ENCODE results near the gene MBL2.

Gene MBL2

DNA sequence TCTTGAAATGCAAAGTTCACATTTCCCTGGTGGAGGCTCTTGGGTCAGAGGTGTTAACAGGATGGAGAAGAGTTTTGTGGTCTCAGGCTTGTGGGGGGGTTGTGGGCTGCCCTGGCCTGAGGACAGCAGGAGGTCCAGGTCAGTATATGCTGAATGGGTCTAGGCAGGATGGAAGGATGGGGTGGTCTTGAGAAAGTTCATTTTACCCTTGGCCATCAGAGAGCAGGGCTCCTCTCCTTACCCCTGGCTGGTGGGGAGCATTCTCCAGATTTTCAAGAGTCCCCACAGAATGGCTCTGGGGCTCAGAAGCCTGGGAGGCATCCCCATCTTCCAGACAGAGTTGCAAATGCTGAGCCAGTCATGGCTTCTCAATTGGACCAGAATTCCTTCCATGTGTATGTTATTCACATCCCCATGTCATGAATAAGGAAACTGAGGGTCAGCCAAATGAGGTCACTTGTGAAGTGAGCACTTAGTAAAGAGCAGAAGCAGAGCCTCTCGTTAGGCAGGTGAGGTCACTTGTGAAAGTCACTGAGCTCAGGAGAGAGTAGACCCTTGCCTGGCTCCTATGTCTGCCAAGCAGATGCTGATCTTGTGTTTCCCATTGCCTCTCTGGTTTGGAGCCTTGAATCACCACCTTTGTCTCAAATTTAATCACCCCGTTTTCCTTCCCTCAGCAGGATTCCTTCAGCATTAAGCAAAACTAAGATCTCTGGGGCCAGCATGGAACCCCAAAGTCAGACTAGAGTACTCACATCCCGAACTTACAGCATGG is 33.0 kb downstream of the MBL2 start:
- DNase-seq, result no peak

DNA sequence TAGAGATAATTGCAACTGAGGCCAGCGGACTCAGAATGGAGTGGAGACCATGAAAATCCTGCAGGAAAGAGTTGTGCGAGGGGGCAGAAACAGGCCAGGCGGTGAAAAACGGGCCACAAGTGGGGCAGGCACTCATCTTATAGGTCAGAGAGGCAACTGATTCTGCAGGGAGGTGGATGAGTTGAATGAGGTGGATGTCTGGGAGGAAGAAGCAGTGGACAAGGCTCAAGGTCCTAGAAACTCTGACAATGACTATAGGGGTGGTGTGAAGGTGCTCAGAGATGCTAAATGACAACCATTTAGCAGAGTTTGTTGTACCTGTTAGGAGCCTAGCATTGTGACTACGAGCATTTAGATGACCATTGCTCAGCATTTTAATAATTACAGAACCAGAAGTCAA is 33.6 kb downstream of the MBL2 start:
- DNase-seq, result no peak

DNA sequence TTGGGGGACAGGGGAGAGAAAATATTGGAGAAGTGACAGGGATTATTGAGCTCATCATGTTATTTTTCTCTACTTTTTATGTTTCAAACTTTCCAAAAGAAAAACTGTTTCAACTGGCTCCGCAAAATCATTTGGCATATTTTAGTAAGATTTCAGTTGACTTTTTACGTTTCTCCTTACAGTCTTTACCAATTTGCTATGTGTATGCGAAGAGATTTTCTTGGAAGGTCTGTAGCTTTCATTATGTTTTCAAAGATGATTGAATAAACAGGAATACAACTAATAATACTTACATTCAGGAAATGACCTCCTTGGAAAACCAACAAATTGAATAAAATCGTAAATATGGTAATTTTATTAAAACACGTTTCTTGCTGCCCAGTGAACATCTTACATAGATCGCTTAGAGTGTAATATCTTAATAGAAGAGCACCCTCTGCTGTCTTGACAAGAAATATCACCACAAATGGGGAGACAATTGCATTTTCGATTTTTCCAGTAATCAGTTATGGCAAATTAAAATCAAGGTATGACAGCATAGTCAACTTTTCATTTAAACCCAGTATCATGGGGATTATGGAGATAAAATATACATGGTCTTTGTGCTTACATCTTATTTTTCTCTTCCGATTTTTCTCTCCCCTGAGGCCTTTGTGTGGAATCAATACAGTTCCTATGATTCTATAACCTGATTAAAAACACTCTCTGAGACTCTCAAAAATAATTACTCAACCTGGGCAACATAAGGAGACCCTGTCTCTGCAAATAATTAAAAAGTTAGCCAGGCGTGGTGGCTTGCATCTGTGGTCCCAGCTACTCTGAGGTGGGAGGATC is 43.1 kb downstream of the MBL2 start:
- DNase-seq, result peak; percentile 6

DNA sequence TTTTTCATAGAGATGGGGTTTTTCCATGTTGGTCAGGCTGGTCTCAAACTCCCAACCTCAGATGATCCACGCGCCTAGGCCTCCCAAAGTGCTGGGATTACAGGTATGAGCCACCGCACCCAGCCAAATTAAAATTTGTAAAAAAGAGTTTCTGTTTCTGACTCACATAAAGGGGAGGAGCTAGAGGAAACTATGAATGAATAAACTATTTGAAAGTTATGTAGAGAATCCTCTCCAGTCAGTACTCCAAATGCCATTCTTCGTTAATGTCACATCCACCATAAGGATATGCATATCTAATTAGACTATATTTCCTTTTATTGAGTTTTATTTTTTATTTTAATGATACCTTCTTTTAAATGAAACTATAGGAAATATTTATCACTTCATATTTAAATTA is 52.6 kb downstream of the MBL2 start:
- no peak for DNase-seq
